Activated T-helper 2 cell treated with anti-CD3 and anti-CD28 coated beads, Interferon-gamma antibody, Interleukin-2, Interleukin-4, amounts not matched to agents 10 μg/mL and 5 μg/mL and 100 μg/mL, durations not matched to agents 14 hours and 24 hours and 36 hours (primary cell): Measurements from ENCODE around the gene CDC42EP4. TPM values are rescaled to one million over a fixed set of nuclear protein-coding genes. Genes with fewer than 3 reads are reported as not detected.

Source experiments
- DNase-seq: peaks from one replicate; pipeline ENCODE4 v3.0.0; 2021; ENCODE audit warnings: low spot score
- H3K27ac Mint-ChIP-seq: one replicate; pipeline ENCODE4 v1.8.0; 2021; ENCODE audit warnings: mixed read lengths
- H3K27me3 Mint-ChIP-seq: one replicate; pipeline ENCODE4 v1.8.0; 2021; ENCODE audit warnings: low read depth, mixed read lengths
- H3K36me3 Mint-ChIP-seq: one replicate; pipeline ENCODE4 v1.8.0; 2021; ENCODE audit warnings: low read depth, mixed read lengths
- H3K4me1 Mint-ChIP-seq: one replicate; pipeline ENCODE4 v1.8.0; 2021; ENCODE audit warnings: low read depth, mixed read lengths
- H3K4me3 Mint-ChIP-seq: one replicate; pipeline ENCODE4 v1.8.0; 2021; ENCODE audit warnings: low read depth, mild to moderate bottlenecking, moderate library complexity, mixed read lengths
- H3K9me3 Mint-ChIP-seq: one replicate; pipeline ENCODE4 v1.8.0; 2021; ENCODE audit warnings: mixed read lengths
- intact Hi-C: fragments of 100-400 bp; cut with micrococcal nuclease; formaldehyde crosslinking; loops from one replicate; pipeline ENCODE4 v1.15.1; 2023
- total RNA-seq: library from RNA; stranded (reverse); gene quantifications from 2 replicates; pipeline ENCODE4 v1.2.3, GENCODE V29; 2022

The CDC42EP4 gene
- total RNA-seq, 1 donor from 2014 or later: 1.6 TPM

DNA sequence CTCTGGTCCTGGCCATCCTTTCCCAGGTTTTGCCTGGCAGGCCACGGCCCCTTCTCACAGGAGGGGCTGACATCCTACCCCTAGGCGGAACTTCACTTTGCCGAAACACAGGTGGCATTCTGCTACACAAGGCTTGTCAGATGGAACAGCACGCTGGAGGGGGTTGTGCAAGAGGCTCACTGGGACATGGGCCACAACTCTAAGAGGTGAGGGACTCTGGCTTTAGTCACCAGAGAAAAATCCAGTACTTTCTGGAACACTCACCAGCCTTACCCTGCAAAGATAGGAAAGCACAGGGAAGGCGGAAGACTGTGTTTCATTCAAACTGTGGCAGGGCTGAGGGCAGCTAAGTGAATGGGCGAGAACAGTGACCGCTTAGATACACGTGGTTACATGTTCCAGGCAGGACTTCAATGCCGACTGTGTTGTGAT lies 18.3 kb downstream of the CDC42EP4 start:
- no peaks in the 10 kb centered on the region for H3K36me3 Mint-ChIP-seq
- no peak for DNase-seq
- intact Hi-C loops: no loop called here
- H3K4me3 Mint-ChIP-seq: no peak overlapping the region
- H3K9me3 Mint-ChIP-seq: no peaks in the 10 kb centered on the region
- H3K27ac Mint-ChIP-seq: no peak overlapping the region
- peaks cover 14% of the 10 kb centered on the region for H3K4me1 Mint-ChIP-seq
- H3K27me3 Mint-ChIP-seq: peaks cover 5% of the 10 kb centered on the region

DNA sequence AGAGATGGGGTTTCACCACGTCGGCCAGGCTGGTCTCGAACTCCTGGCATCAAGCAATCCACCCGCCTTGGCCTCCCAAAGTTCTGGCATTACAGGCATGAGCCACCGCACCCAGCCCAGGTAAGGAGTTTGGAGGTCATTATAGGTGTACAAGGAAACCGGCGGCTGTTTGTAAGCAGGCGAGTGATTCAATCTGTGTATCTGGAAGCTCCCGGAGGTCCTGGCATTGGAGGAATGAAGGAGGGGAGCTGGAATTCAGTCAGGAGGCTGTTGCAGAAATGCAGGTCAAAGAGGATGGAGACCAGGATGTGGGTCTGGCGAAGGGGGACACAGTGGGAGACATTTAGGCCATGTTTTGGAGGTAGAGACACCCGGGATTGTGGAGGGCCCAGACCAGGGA lies 18.8 kb downstream of the CDC42EP4 start:
- H3K4me3 Mint-ChIP-seq: no peak overlapping the region
- H3K36me3 Mint-ChIP-seq: no peaks in the 10 kb centered on the region
- no peaks in the 10 kb centered on the region for H3K9me3 Mint-ChIP-seq
- intact Hi-C loops: no loop called here
- peaks cover 13% of the 10 kb centered on the region for H3K4me1 Mint-ChIP-seq
- peaks cover 1% of the 10 kb centered on the region for H3K27me3 Mint-ChIP-seq
- no peak for DNase-seq
- H3K27ac Mint-ChIP-seq: no peak overlapping the region

DNA sequence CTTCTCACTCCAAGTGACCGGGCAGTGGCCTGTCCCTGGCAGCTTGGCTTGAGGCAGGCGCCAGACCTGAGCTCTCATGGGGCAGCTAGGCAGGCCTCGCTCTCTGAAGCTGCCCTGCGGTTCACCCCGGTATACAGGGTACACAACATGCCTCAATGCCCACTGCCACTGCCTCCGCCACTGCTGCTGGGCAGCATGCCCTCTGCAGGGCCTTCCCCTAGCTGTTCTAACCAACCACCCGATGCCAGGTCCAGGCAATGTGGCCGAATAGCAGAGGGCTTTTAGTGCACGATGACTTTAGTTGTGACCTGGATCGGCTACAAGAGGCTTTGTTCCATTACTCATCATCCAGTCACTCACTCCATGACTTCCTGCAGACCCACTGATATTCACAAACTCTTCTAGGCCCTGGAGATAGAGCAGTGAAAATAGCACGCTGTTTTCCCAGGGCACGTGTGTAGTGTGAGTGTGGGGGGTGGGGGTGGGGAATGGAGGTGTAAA lies 19.7 kb downstream of the CDC42EP4 start:
- DNase-seq: no peak
- Mint-ChIP-seq H3K36me3 (no peaks in the 10 kb centered on the region), H3K27me3 (no peaks in the 10 kb centered on the region), H3K27ac (no peak overlapping the region), H3K4me1 (peaks cover 12% of the 10 kb centered on the region), H3K4me3 (no peak overlapping the region), H3K9me3 (no peaks in the 10 kb centered on the region)
- intact Hi-C loops: no loop called here

DNA sequence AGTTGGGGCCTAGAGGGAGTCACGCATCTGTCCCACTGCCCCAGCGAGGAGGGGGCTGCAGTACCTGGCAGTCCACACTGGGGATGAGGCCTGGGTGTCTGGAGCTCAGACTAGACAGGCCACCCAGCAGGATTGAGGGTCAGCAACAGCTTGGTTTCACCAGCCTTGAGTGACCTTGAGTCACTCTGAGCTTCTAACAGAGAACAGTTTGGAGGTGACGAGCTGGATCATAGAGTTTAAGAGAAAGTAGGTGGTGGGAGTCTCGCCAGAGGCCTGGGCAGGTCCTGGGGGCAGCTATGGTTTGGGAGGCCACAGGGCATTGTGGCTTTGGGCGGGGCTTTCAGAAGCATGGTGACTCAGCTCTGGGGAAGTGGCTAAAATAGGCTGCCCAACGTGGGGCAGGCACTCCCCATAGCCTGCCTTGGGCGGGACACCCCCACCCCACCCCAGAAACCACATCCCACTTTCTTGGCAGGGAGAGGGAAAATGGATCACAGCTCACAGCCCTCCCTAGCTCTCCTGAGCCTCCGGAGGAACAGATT lies 20.5 kb downstream of the CDC42EP4 start:
- Mint-ChIP-seq H3K36me3 (no peaks in the 10 kb centered on the region), H3K27ac (no peak overlapping the region), H3K27me3 (no peaks in the 10 kb centered on the region), H3K4me3 (no peak overlapping the region), H3K9me3 (no peaks in the 10 kb centered on the region), H3K4me1 (peaks cover 12% of the 10 kb centered on the region)
- DNase-seq: no peak
- intact Hi-C loops: no loop called here

DNA sequence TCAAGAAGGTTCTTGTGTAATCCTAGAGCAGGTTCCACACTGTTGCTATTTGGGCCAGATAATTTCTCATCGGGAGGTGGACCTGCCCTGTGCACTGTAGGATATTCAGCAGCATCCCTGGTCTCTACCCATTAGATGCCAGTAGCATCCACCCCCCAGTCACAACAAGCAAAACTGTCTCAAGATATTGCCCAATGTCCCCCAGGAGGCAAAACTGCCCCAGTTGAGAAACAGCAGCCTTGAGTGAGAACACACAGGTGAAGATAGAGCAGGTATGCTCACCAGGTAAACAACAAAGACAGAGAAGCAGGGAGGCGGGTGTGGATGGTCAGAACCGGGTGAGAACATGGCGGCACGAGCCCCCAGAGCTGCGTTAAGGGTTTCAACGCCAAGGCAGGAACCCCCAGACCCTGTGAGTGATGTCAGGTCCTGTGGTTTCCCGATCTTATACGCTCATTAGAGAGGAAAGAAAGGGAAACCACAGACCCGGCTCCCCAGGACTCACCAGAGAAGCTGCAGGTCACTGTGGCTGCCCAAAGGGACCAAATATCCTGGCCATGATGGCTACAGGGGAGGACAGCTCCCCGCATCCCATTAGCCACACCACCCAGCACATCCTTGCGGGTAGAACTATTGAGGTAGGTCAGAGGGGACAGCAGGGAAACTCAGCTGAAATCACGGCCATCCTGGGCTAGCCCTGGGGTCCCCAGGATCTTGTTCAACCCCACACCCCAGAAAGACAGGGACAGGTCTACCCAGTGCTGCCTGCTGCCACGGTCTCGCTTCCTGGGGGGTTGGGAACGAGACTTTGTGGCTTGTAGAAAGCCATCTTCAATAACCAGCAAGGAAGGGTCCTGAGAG lies 21.2 kb downstream of the CDC42EP4 start:
- no peak overlapping the region for H3K27ac Mint-ChIP-seq
- DNase-seq: no peak
- no peaks in the 10 kb centered on the region for H3K27me3 Mint-ChIP-seq
- intact Hi-C loops: no loop called here
- H3K4me1 Mint-ChIP-seq: peaks cover 12% of the 10 kb centered on the region
- H3K36me3 Mint-ChIP-seq: no peaks in the 10 kb centered on the region
- H3K9me3 Mint-ChIP-seq: no peaks in the 10 kb centered on the region
- no peak overlapping the region for H3K4me3 Mint-ChIP-seq

DNA sequence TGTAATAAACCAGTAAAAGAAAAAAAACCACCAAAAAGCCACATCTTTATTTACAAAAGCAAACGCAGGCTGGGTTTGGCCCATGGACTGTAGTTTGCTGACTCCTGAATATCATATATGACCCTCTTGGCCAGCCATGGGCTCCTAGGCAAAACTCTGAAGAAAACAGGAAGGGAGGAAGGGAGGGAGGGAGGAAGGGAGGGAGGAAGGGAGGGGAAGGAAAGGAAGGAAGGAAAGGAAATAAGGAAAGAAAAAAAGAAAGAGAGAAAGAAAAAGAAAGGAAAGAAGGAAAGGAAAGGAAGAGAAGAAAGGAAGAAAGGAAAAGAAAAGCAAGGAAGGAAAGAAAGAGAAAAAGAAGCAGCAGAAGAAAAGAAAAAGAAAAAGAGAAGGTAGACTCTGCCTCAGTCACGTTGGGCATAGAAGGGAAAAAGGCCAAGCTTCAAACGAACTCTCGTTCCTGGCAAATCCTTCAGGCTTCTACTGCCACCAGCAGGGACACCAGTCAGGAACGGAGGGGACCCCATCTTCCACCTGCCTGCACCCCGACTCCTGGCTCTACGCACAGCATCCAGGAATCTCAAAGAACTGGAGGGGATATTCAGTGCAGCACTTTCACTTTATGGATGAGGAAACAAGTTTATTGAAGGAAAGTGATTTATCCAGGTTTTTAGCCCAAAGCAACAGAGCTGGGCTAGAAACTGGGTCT lies 22.1 kb downstream of the CDC42EP4 start:
- Mint-ChIP-seq H3K4me3 (no peak overlapping the region), H3K9me3 (no peaks in the 10 kb centered on the region), H3K27ac (no peak overlapping the region), H3K4me1 (peaks cover 12% of the 10 kb centered on the region), H3K36me3 (no peaks in the 10 kb centered on the region), H3K27me3 (no peaks in the 10 kb centered on the region)
- intact Hi-C loops: no loop called here
- DNase-seq: no peak

DNA sequence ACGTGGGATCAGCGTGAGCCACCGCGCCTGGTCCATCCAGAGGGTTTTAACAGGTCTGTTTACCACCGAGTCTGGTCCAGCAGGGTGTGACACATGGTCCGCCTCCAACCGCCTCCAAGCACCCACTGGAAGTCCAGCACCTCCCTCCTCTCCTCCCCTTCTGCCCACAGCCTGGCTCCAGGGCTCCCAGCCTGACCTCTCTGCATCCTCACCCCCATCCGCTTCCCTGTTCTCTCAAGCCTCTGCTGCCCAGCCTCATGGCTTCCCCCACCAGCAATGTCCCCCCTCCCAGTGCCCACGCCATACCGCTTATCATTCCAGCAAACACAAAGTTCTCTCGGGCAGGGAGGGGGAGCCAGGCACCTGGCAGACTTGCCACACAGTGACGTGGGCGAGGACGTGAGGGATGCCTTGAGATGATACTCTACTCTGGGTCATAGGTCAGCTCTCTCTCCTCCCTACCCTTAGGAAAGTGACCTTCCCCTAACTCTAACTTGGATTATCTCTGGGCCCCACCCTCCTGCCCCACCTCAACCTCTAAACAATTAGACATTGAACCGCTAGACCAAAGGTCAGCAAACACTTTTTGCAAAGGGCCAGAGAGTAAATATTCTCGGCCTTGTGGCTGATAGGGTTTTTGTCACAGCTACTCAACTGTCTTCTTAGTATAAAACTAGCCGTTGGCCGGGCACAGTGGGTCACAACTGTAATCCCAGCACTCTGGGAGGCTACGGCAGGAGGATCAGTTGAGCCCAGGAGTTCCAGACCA lies 23.1 kb downstream of the CDC42EP4 start:
- Mint-ChIP-seq H3K4me1 (peaks cover 12% of the 10 kb centered on the region), H3K27me3 (no peaks in the 10 kb centered on the region), H3K36me3 (no peaks in the 10 kb centered on the region), H3K27ac (no peak overlapping the region), H3K4me3 (no peak overlapping the region), H3K9me3 (no peaks in the 10 kb centered on the region)
- DNase-seq: no peak
- intact Hi-C loops: no loop called here

DNA sequence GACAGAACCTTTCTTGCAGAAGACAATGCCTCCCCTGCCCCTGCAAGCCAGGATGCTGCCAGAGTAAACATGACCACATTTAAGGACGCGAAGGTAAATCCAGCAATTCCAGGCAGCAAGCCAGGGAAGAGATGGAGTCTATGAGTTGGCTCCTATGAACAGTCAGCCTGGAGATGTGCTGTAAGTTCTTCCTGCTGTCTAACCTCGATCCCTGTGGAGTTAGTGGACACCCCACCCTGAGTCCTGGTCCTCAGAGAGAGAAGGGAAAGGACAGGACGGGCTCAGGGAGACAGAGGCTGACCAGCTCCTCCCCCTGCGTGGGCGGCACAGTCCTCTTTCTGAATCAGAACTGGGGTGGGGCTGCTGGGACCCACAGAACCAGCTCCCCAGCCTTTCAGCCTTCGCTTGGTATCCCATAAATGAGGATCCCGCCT lies 24.9 kb downstream of the CDC42EP4 start:
- Mint-ChIP-seq H3K4me3 (no peak overlapping the region), H3K4me1 (peaks cover 12% of the 10 kb centered on the region), H3K36me3 (no peaks in the 10 kb centered on the region), H3K9me3 (no peaks in the 10 kb centered on the region), H3K27me3 (no peaks in the 10 kb centered on the region), H3K27ac (no peak overlapping the region)
- intact Hi-C loops: no loop called here
- no peak for DNase-seq

DNA sequence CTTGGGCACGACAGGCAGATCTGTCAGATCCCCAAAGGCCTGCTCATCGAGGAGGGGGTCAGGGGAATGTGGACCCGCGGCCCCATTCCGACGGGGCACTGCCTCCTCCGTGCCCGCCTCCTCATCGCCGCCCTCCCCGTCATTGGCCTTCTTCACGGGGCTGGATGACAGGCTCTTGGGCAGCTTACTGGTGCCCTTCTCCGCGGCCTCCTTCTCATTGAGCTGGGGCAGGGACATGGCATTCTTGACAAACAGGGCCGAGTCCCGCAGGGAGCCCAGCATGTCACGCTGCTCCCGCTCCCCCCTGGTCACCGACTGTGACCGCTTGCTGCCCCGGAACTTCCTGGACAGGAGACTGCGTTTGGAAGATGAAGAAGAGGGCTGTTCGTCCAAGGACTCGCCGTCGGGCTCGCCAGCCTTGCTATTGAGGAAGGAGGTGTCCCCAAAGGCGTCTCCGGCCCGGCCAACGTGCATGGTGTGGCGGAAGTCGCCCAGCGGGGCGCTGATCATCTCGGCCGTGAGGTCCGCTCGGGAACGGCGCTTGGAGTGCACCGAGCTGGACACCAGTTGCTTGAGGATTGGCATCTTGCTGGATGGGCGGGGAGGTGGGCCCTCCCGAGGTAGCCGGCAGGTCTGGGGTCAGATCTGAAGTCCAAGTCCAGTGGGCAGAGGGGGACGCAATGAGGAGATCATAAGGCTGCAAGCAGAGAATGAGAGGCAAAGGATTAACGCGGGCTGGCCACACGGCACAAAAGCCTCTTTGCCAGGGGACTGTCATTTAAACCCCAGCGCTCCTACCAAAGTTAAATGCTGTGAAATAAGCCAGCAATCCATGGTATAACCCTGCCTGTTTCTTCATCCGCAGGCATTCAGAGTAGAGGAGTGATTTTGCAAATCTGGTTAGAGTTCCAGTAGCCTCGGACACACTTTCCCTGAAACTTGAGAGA lies 25.6 kb downstream of the CDC42EP4 start:
- Mint-ChIP-seq H3K27me3 (no peaks in the 10 kb centered on the region), H3K9me3 (no peaks in the 10 kb centered on the region), H3K27ac (no peak overlapping the region), H3K4me1 (peaks cover 9% of the 10 kb centered on the region), H3K36me3 (no peaks in the 10 kb centered on the region), H3K4me3 (no peak overlapping the region)
- intact Hi-C loops: no loop called here
- no peak for DNase-seq

DNA sequence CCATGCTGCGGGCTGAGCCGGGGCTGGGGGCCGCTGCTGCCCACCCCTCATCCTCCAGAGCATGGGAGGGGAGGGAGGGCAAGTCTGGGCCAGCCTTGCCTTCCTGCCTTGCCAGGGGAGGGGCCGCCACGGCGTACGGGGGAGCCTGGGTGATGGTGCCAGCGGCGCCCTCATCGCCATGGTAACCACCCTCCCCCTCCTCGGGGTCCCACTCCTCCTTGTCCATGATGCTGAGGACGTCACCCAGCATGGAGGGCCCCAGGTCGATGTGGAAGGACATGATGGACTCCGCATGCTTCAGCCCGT lies 26.2 kb downstream of the CDC42EP4 start:
- intact Hi-C loops: no loop called here
- Mint-ChIP-seq H3K36me3 (no peaks in the 10 kb centered on the region), H3K4me1 (peaks cover 4% of the 10 kb centered on the region), H3K9me3 (no peaks in the 10 kb centered on the region), H3K27ac (no peak overlapping the region), H3K4me3 (no peak overlapping the region), H3K27me3 (no peaks in the 10 kb centered on the region)
- no peak for DNase-seq

DNA sequence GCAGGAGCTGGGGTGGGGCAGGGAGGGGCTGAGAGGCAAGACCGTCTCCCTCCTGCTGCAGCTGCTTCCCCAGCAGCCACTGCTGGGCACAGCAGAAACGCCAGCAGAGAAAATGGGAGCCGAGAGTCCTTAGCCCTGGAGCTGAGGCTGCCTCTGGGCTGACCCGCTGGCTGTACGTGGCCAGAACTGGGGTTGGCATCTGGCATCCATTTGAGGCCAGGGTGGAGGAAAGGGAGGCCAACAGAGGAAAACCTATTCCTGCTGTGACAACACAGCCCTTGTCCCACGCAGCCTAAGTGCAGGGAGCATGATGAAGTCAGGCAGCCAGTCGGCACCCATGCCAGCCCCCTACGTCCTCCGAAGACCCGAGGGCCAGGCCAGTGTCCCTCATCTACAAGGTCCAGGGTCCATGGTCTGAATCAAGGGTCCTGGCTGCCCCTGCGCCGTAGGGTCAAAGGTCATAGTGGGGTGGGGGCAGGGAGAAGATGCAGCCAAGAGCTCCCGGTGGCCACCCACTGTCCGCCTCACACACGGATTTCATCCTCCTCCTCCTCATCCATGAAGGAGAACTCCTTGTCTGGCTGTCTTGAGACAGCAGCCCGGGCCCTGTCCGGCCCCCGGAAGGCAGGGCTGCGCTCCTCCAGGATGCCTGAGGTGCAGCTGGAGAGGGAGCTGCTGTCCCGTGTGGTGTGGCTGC lies 26.7 kb downstream of the CDC42EP4 start:
- DNase-seq: no peak
- Mint-ChIP-seq H3K27ac (no peak overlapping the region), H3K9me3 (no peaks in the 10 kb centered on the region), H3K36me3 (no peaks in the 10 kb centered on the region), H3K4me1 (no peaks in the 10 kb centered on the region), H3K4me3 (no peak overlapping the region), H3K27me3 (no peaks in the 10 kb centered on the region)
- intact Hi-C loops: no loop called here
